ENCODE results near the gene FABP3. TPM values are rescaled to one million over a fixed set of nuclear protein-coding genes. Genes with fewer than 3 reads are reported as not detected.

Gene FABP3
- total and polyA plus RNA-seq, 2 of the 13 experiments (the other 11 are each of a cell fraction or from before 2014, with no cell fraction given): 0.21 to 0.24 TPM

GRCh38 chr1:31417148-31417547 is 44.3 kb upstream of the FABP3 start (continued):
- TF ChIP-seq KDM1A (CRISPR knock-in tag; IDR thresholded peaks at IDR 0.05) (0 out of 2 replicates have a peak, but pooled peaks have one; percentile 45), SOX6 (IDR thresholded peaks at IDR 0.05) (no peak), SOX6 (CRISPR knock-in tag; IDR thresholded peaks at IDR 0.05) (peak; percentile 83), TBX3 (IDR thresholded peaks at IDR 0.05; ENCODE audit: borderline replicate concordance) (peak; percentile 89), KLF6 (CRISPR knock-in tag; IDR thresholded peaks at IDR 0.05) (no peak), RBM39 (IDR thresholded peaks at IDR 0.05; ENCODE audit: low read depth, low read length, poor library complexity, severe bottlenecking) (no peak), GABPA (IDR thresholded peaks at IDR 0.05; ENCODE audit: low read depth, low read length) (no peak), GABPA (CRISPR knock-in tag; IDR thresholded peaks at IDR 0.05; ENCODE audit: low read depth) (no peak), ISL2 (CRISPR knock-in tag; IDR thresholded peaks at IDR 0.05) (peak; percentile 57), SPEN (CRISPR knock-in tag; IDR thresholded peaks at IDR 0.05; ENCODE audit: low read depth) (peak; percentile 15; the same call in 1 of the 2 replicates), DNMT1 (CRISPR knock-in tag; IDR thresholded peaks at IDR 0.05) (no peak), KAT7 (CRISPR knock-in tag; IDR thresholded peaks at IDR 0.05; ENCODE audit: borderline replicate concordance) (0 out of 2 replicates have a peak, but pooled peaks have one; percentile 38), ESRRA (CRISPR knock-in tag; IDR thresholded peaks at IDR 0.05; ENCODE audit: low read depth) (peak; percentile 96), HBP1 (CRISPR knock-in tag; IDR thresholded peaks at IDR 0.05; ENCODE audit: low read depth) (no peak), NCOA2 (CRISPR knock-in tag; IDR thresholded peaks at IDR 0.05) (peak; percentile 78), ARNT2 (CRISPR knock-in tag; IDR thresholded peaks at IDR 0.05; ENCODE audit: low read depth) (0 out of 2 replicates have a peak, but pooled peaks have one; percentile 49), BHLHE40 (IDR thresholded peaks at IDR 0.05; ENCODE audit: low read length) (peak; percentile 5; the same call in 1 of the 2 replicates), CBX1 (IDR thresholded peaks at IDR 0.05; ENCODE audit: low read depth) (no peak), ZBTB33 (CRISPR knock-in tag; IDR thresholded peaks at IDR 0.05) (peak; percentile 45; the same call in 1 of the 2 replicates), THRA (CRISPR knock-in tag; IDR thresholded peaks at IDR 0.05; ENCODE audit: borderline replicate concordance) (peak; percentile 96), HMGXB3 (CRISPR knock-in tag; IDR thresholded peaks at IDR 0.05; ENCODE audit: borderline replicate concordance) (peak; percentile 36; the same call in 1 of the 2 replicates)
